Stimulated activated CD8-positive, alpha-beta memory T cell treated with anti-CD3 and anti-CD28 coated beads, Interleukin-15, amount 100 ng/mL, for 4 hours (primary cell): ENCODE data around the gene ESPN.

Experiments
- DNase-seq, 2 donors: peaks; one replicate each; pipeline ENCODE4 v3.0.0-alpha.2; 2020; ENCODE audit warnings: low read depth in 2 of 2

Gene ESPN

GRCh38 chr1:6499296-6499695, 74.7 kb downstream of the ESPN start:
- DNase-seq, result no peak

- no peak for DNase-seq
These were observed 76.1 kb downstream of the ESPN start for GRCh38 chr1:6500544-6501278.

- no peak for DNase-seq
These were observed 76.8 kb downstream of the ESPN start for GRCh38 chr1:6501279-6501813.

GRCh38 chr1:6502000-6502891, 77.7 kb downstream of the ESPN start:
- DNase-seq, result no peak

GRCh38 chr1:6503884-6504602, 79.5 kb downstream of the ESPN start:
- DNase-seq, result no peak

- no peak for DNase-seq
These were observed 80.3 kb downstream of the ESPN start for GRCh38 chr1:6504887-6505286.

- no peak for DNase-seq
These were observed 81.0 kb downstream of the ESPN start for GRCh38 chr1:6505367-6506209.

- no peak for DNase-seq
These were observed 81.8 kb downstream of the ESPN start for GRCh38 chr1:6506210-6507036.

GRCh38 chr1:6507037-6507428, 82.5 kb downstream of the ESPN start:
- no peak for DNase-seq

GRCh38 chr1:6507461-6507911, 82.9 kb downstream of the ESPN start:
- DNase-seq, result no peak

GRCh38 chr1:6508154-6508815, 83.7 kb downstream of the ESPN start:
- no peak for DNase-seq

GRCh38 chr1:6508816-6509189, 84.2 kb downstream of the ESPN start:
- no peak for DNase-seq

- DNase-seq, result no peak
These were observed 84.8 kb downstream of the ESPN start for GRCh38 chr1:6509220-6509918.

- DNase-seq, result no peak
These were observed 85.3 kb downstream of the ESPN start for GRCh38 chr1:6509919-6510291.

GRCh38 chr1:6510493-6510892, 85.9 kb downstream of the ESPN start:
- no peak for DNase-seq
